ENCODE measurements around the gene TOMM70.

DNA sequence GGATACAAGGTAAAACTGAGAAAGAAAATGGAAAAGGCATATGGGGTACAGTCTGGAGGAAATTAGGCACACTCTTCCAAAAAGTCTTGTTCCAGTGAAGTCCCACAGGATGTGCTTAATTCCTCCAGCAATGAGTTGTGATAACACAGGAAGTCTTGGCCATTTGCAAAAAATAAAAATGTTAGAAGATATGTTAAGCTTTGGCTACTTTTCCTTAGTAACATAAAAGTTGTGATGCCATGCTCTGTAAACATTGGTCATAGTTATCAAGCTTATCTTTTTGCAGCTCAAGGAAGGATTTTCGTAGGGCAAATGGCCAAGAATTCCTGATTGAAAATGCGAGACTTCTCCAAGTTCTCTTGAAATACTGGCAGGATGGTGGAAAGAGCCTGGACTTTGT lies 26.8 kb upstream of the TOMM70 start:
- TF ChIP-seq SP4 (IDR thresholded peaks at IDR 0.05; ENCODE audit: low read length) (no peak), TCF12 (IDR thresholded peaks at IDR 0.05; ENCODE audit: low read depth, low read length) (no peak), TAF1 (IDR thresholded peaks at IDR 0.05; ENCODE audit: low read depth, low read length) (no peak)

Data from H1 (cell line).